A549 (cell line): ENCODE results near the gene RTL1. TPM values are rescaled to one million over a fixed set of nuclear protein-coding genes. Genes with fewer than 3 reads are reported as not detected.

Experiments used
- ATAC-seq, 2 experiments: fragments of 200-7000 bp in 1 of 2; fragments of >200 bp in 1 of 2; cut with Nextera tagmentation in 1 of 2; cut with Tn5 transposase in 1 of 2; 3 replicates each; pipeline versions ENCODE4 v1.8.0 to v1.9.1; 2018 to 2020; ENCODE audit warnings: mild to moderate bottlenecking in 1 of 2, moderate library complexity in 1 of 2
- CTCF ChIA-PET: fragments of 300-600 bp; sonication (Branson Sonifier 250); formaldehyde crosslinking; extraction: SDS; loops from one replicate; lab custom pipeline; 2021; ENCODE audit warnings: antibody characterized with exemption, inconsistent platforms; lab: Yijun Ruan, JAX
- POLR2A ChIA-PET: fragments of 350-600 bp; formaldehyde crosslinking; extraction: SDS; loops from one replicate; lab custom pipeline; 2021; ENCODE audit warnings: antibody characterized with exemption, inconsistent platforms; lab: Yijun Ruan, JAX
- DNase-seq, 2 experiments: peaks; one replicate each; pipeline versions ENCODE4 v3.0.0 to v3.0.0-alpha.2; 2011 to 2016; ENCODE audit warnings: low read depth in 1 of 2, low spot score in 1 of 2
- FAIRE-seq: peaks from 2 replicates; lab custom pipeline; 2011; peaks lifted over from hg19 to GRCh38; lab: Jason Lieb, UNC
- H3K27ac ChIP-seq, 2 experiments: fragments of >200 bp; sonication (Bioruptor Twin); formaldehyde crosslinking; 3 replicates each; pipeline ENCODE4 v1.5.1; 2016 to 2017
- H3K4me1 ChIP-seq: fragments of >200 bp; sonication (Bioruptor Twin); formaldehyde crosslinking; 3 replicates; pipeline ENCODE4 v1.6.1; 2016
- H3K4me2 ChIP-seq: fragments of >200 bp; sonication (Bioruptor Twin); formaldehyde crosslinking; 3 replicates; pipeline ENCODE4 v1.6.1; 2016
- H3K4me3 ChIP-seq: fragments of >200 bp; sonication (Bioruptor Twin); formaldehyde crosslinking; 3 replicates; pipeline ENCODE4 v1.5.1; 2016
- H3K9me3 ChIP-seq: fragments of >200 bp; sonication (Bioruptor Twin); formaldehyde crosslinking; 3 replicates; pipeline ENCODE4 v1.6.1; 2016
- CBX2 ChIP-seq: fragments of 200-600 bp; sonication (generic); IDR thresholded peaks from 2 replicates; pipeline ENCODE4 v1.6.1; 2016; ENCODE audit warnings: low read depth, mild to moderate bottlenecking, borderline replicate concordance
- CBX8 ChIP-seq: fragments of 200-600 bp; sonication (generic); IDR thresholded peaks from 2 replicates; pipeline ENCODE4 v1.6.1; 2016
- CEBPB ChIP-seq, 2 experiments: fragments of >200 bp in 1 of 2; sonication (Bioruptor Twin) in 1 of 2; formaldehyde crosslinking in 1 of 2; IDR thresholded peaks; 2 replicates each; pipeline ENCODE4 v1.6.1; 2012 to 2016
- CHD4 ChIP-seq: fragments of 200-600 bp; sonication (generic); IDR thresholded peaks from 2 replicates; pipeline ENCODE4 v1.6.1; 2016; ENCODE audit warnings: antibody characterized with exemption, mild to moderate bottlenecking, borderline replicate concordance
- EHF ChIP-seq: fragments of 250-450 bp; sonication (Bioruptor Pico); IDR thresholded peaks from 2 replicates; pipeline ENCODE4 v1.5.0; 2020; ENCODE audit warnings: mild to moderate bottlenecking
- EP300 ChIP-seq, 2 experiments: fragments of >200 bp; sonication (Bioruptor Twin); formaldehyde crosslinking; IDR thresholded peaks; 2 replicates in 1 of 2; 3 replicates in 1 of 2; pipeline ENCODE4 v1.6.1; 2016 to 2017
- ESRRA ChIP-seq: fragments of 150-350 bp; IDR thresholded peaks from 2 replicates; pipeline ENCODE4 v1.6.1; 2014; ENCODE audit warnings: mild to moderate bottlenecking, low read length, borderline replicate concordance
- HOXB5 ChIP-seq: fragments of 250-450 bp; sonication (Bioruptor Pico); IDR thresholded peaks from 2 replicates; pipeline ENCODE4 v1.5.0; 2020; ENCODE audit warnings: mild to moderate bottlenecking, moderate library complexity
- MAZ ChIP-seq: fragments of 150-350 bp; IDR thresholded peaks from 2 replicates; pipeline ENCODE4 v1.6.1; 2014; ENCODE audit warnings: antibody characterized with exemption, low read depth, low read length, borderline replicate concordance
- NR3C1 ChIP-seq: fragments of >200 bp; sonication (Bioruptor Twin); formaldehyde crosslinking; IDR thresholded peaks from 3 replicates; pipeline ENCODE4 v1.6.1; 2017
- PHF8 ChIP-seq: fragments of 200-600 bp; sonication (generic); IDR thresholded peaks from 2 replicates; pipeline ENCODE4 v1.6.1; 2016; ENCODE audit warnings: low read depth, mild to moderate bottlenecking, antibody characterized with exemption, moderate library complexity, borderline replicate concordance
- POLR2A ChIP-seq: IDR thresholded peaks from 2 replicates; pipeline ENCODE4 v1.6.1; 2012; ENCODE audit warnings: mild to moderate bottlenecking, low read length
- POLR2AphosphoS2 ChIP-seq: conservative IDR thresholded peaks from 2 replicates; pipeline ENCODE4 v1.6.1; 2012; ENCODE audit warnings: low read length, improper control_type of control experiment, inconsistent platforms
- RNF2 ChIP-seq: fragments of 200-600 bp; sonication (generic); IDR thresholded peaks from 2 replicates; pipeline ENCODE4 v1.6.1; 2016; ENCODE audit warnings: low read depth, mild to moderate bottlenecking, antibody characterized with exemption, moderate library complexity, borderline replicate concordance
- SMC3 ChIP-seq: fragments of >200 bp; sonication (Bioruptor Twin); formaldehyde crosslinking; IDR thresholded peaks from 3 replicates; pipeline ENCODE4 v1.6.1; 2018; ENCODE audit warnings: inconsistent platforms
- SREBF2 ChIP-seq: fragments of 450-650 bp; IDR thresholded peaks from 2 replicates; pipeline ENCODE4 v1.6.1; 2014; ENCODE audit warnings: mild to moderate bottlenecking, moderate library complexity
- WGBS: methylation state at CpG from one replicate; pipeline ENCODE4 v1.1.6; 2017; ENCODE audit errors: missing lambda C conversion rate; 5-methylcytosine and 5-hydroxymethylcytosine counted together
- polyA plus RNA-seq, 4 experiments: library from polyadenylated mRNA; depleted of rRNA in 3 of 4; stranded (reverse); fragments of >200 nt; fragmentation: RNase III in 1 of 4; extraction: RNeasy Plus Mini Kit Qiagen cat#74134 plus additional on column Dnase treatment in 1 of 4; gene quantifications; 2 replicates in 3 of 4; 3 replicates in 1 of 4; pipeline ENCODE4 v1.2.3, GENCODE V29; 2011 to 2017
- TF ChIP-seq, protein P1 (sequence below): IDR thresholded peaks from 2 replicates; pipeline ENCODE4 v1.6.1; 2012
- TF ChIP-seq, protein P2 (sequence below): IDR thresholded peaks from 2 replicates; pipeline ENCODE4 v1.6.1; 2012
- TF ChIP-seq, protein P3 (sequence below): fragments of 450-650 bp; IDR thresholded peaks from 2 replicates; pipeline ENCODE4 v1.6.1; 2014; ENCODE audit warnings: antibody characterized with exemption

The RTL1 gene
- polyA plus RNA-seq, 2 of the 4 experiments (the other 2 are of a cell fraction), result 0.01 TPM; not detected in 1

DNA sequence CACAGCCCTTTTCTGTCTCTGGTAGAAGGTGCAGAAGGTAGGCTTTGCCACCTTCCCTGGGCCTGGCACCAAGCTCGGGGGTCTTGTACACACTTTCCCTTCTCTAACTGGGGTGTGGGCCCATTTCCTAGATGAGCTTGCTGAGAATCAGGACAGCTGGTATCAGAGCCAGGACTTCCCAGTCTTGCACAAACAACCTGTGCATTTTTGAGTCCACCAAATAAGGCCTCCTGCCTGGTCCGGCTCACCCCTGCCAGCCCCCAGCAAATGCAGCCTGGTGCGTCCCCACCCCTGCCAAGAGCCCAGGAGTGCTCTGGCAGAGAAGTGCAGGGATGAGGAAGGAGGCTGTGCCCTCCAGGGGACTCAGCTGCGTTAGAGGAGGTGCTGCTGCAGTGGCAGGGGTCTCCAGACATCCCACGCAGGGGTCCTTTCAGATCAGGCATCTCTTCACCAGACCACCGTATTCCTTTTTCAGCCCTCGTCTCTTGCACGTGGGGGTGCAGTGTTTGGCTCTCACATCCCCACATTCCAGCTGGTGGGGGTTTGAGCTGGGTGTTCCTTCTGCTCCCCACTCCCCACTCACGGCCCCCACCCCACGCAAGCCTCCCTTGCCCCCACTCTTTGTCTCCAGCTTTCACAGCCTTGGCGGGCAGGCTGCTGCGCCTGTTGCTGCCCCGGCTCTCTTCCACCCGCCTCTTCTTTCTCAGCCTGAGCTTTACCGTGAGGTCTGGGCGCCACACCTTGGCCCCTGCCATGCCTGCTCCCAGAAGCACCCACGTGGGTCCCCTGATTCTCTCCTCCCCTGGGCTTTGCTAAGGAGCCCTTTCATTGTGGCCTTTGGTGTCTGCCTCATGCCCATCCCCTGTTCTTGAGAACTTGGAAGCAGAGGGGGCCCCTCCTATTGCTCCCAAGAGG, 45.3 kb downstream of the RTL1 start:
- no peak overlapping the region for H3K4me3 ChIP-seq
- POLR2A ChIA-PET, result no interaction called here
- WGBS, result 82% methylated on average over 16 of the region's 17 CpGs
- H3K27ac ChIP-seq, result no peak overlapping the region
- TF ChIP-seq, protein P1, sequence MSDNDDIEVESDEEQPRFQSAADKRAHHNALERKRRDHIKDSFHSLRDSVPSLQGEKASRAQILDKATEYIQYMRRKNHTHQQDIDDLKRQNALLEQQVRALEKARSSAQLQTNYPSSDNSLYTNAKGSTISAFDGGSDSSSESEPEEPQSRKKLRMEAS, result no peak
- TF ChIP-seq, protein P2, sequence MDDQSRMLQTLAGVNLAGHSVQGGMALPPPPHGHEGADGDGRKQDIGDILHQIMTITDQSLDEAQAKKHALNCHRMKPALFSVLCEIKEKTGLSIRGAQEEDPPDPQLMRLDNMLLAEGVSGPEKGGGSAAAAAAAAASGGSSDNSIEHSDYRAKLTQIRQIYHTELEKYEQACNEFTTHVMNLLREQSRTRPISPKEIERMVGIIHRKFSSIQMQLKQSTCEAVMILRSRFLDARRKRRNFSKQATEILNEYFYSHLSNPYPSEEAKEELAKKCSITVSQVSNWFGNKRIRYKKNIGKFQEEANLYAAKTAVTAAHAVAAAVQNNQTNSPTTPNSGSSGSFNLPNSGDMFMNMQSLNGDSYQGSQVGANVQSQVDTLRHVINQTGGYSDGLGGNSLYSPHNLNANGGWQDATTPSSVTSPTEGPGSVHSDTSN, result no peak
- TF ChIP-seq EP300 (IDR thresholded peaks at IDR 0.05), result no peak
- TF ChIP-seq CBX8, result no peak
- no peak for TF ChIP-seq MAZ
- TF ChIP-seq RNF2, result no peak
- TF ChIP-seq CHD4, result no peak
- no peak for TF ChIP-seq POLR2AphosphoS2
- no peak for TF ChIP-seq NR3C1
- TF ChIP-seq, all 56 proteins: peak for 0
- DNase-seq (no peak), FAIRE-seq (no peak), ATAC-seq (no peak)
- CTCF ChIA-PET, result interaction anchor here (1.1 kb wide), 1 partner anchor 771 kb away, joined by 3 read pairs; no protein-coding TSS in a partner anchor
- Histone ChIP-seq H3K9me3 (no peaks in the 10 kb centered on the region), H3K4me1 (no peaks in the 10 kb centered on the region), H3K4me2 (no peak overlapping the region)

DNA sequence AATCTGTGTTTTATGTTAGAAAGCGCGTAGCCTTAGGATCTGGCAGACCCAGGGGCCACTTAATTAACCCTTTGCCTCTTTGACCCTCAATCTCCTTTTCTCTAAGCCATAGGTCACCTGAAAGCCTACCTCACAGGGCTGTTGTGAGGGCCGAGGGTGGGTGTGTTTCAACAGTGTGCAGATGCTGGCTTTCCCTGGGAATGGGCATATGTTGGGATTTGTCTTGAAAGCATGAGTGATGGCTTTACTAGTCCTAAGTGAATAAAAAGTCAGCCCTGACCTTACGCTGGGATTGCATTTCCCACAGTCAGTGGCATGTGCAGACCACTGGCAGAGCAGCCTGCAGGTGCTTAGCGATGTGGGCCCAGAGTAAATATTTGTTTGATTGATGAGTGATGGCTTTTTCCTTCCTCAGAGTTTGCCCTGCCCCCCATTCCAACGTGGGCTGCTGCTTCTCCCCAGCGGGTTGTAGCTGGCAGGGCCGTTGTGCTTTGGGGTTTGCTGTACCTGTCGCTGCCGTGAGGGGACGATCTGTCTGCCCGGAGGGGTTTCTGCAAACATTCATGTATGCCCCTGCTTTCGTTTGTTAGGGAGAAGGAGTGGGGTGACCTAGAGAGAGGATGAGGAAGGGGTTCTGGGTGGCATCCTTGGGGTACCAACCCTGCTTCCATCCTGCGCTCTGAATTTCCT, 46.1 kb downstream of the RTL1 start:
- CTCF ChIA-PET, result interaction anchor here (1.1 to 1.2 kb wide), 2 partner anchors 15 to 772 kb away, joined by 3 to 4 read pairs; no protein-coding TSS in a partner anchor
- FAIRE-seq, result no peak

More for the DNA sequence above, 46.1 kb downstream of the RTL1 start:
- Histone ChIP-seq H3K4me3 (no peak overlapping the region), H3K9me3 (no peaks in the 10 kb centered on the region), H3K27ac (no peak overlapping the region), H3K4me1 (no peaks in the 10 kb centered on the region), H3K4me2 (no peak overlapping the region)
- DNase-seq (no peak), ATAC-seq (no peak)
- WGBS, result 74% methylated on average over 14 of the region's 14 CpGs
- POLR2A ChIA-PET, result interaction anchor here (0.7 kb wide), 1 partner anchor 16 kb away, joined by 4 read pairs; no protein-coding TSS in a partner anchor
- TF ChIP-seq, protein P2, result no peak
- TF ChIP-seq RNF2 (no peak), CEBPB (IDR thresholded peaks at IDR 0.05) (no peak), SREBF2 (no peak), PHF8 (no peak), CBX2 (no peak), SMC3 (no peak), HOXB5 (CRISPR knock-in tag) (no peak), ESRRA (no peak), EHF (CRISPR knock-in tag) (no peak), POLR2A (no peak)
- TF ChIP-seq, protein P1, result no peak
- TF ChIP-seq, protein P3, sequence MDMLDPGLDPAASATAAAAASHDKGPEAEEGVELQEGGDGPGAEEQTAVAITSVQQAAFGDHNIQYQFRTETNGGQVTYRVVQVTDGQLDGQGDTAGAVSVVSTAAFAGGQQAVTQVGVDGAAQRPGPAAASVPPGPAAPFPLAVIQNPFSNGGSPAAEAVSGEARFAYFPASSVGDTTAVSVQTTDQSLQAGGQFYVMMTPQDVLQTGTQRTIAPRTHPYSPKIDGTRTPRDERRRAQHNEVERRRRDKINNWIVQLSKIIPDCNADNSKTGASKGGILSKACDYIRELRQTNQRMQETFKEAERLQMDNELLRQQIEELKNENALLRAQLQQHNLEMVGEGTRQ, result no peak
